ENCODE data around the gene SLC30A10. TPM values are rescaled to one million over a fixed set of nuclear protein-coding genes. Genes with fewer than 3 reads are reported as not detected.

SLC30A10 gene
- total RNA-seq, 1 experiment from 2014 or later, result 0.09 TPM

- no peak overlapping the region for H3K14ac ChIP-seq (ENCODE audit: insufficient read depth, low read length)
- no peak for DNase-seq
- H3K9me3 ChIP-seq (ENCODE audit: control insufficient read depth, low read depth, low read length), result no peaks in the 10 kb centered on the region
- no peak overlapping the region for H3K4me3 Mint-ChIP-seq
- H3K9ac ChIP-seq (ENCODE audit: extremely low read depth, insufficient read length, low read length), result no peak overlapping the region
- TF ChIP-seq, protein P1, sequence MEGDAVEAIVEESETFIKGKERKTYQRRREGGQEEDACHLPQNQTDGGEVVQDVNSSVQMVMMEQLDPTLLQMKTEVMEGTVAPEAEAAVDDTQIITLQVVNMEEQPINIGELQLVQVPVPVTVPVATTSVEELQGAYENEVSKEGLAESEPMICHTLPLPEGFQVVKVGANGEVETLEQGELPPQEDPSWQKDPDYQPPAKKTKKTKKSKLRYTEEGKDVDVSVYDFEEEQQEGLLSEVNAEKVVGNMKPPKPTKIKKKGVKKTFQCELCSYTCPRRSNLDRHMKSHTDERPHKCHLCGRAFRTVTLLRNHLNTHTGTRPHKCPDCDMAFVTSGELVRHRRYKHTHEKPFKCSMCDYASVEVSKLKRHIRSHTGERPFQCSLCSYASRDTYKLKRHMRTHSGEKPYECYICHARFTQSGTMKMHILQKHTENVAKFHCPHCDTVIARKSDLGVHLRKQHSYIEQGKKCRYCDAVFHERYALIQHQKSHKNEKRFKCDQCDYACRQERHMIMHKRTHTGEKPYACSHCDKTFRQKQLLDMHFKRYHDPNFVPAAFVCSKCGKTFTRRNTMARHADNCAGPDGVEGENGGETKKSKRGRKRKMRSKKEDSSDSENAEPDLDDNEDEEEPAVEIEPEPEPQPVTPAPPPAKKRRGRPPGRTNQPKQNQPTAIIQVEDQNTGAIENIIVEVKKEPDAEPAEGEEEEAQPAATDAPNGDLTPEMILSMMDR (conservative IDR thresholded peaks at IDR 0.05), result no peak
- no peak overlapping the region for H4K5ac ChIP-seq (ENCODE audit: insufficient read length, low read depth, low read length)
- no peak overlapping the region for H2BK5ac ChIP-seq (ENCODE audit: insufficient read length, low read length)
- H4K91ac ChIP-seq (ENCODE audit: insufficient read length, low read depth, low read length), result no peak overlapping the region
- no peak overlapping the region for H3K27ac Mint-ChIP-seq
- H2BK12ac ChIP-seq (ENCODE audit: insufficient read length, low read depth, low read length), result no peak overlapping the region
- no peak overlapping the region for H3T11ph ChIP-seq (ENCODE audit: low read length)
- H3K9me3 Mint-ChIP-seq, result no peaks in the 10 kb centered on the region
- H3K4ac ChIP-seq (ENCODE audit: low read depth, low read length), result no peak overlapping the region
- H3K56ac ChIP-seq (ENCODE audit: insufficient read length, low read depth, low read length), result no peak overlapping the region
- 0 out of 4 replicates have a peak, but pooled peaks cover 2% of the 10 kb centered on the region in 2 experiments for H3K4me1 Mint-ChIP-seq
- H3K23ac ChIP-seq (ENCODE audit: insufficient read length, low read depth, low read length), result no peak overlapping the region
- no peak overlapping the region for H2BK15ac ChIP-seq (ENCODE audit: low read depth, low read length)
- H2AK5ac ChIP-seq (ENCODE audit: insufficient read length, low read length), result no peak overlapping the region
- H3K27me3 ChIP-seq (ENCODE audit: insufficient read depth, low read length), result no peaks in the 10 kb centered on the region
- H4K20me1 ChIP-seq (ENCODE audit: control insufficient read depth, insufficient read depth, insufficient read length), result no peaks in the 10 kb centered on the region
- H3K23me2 ChIP-seq (ENCODE audit: insufficient read length, low read depth, low read length, poor library complexity, severe bottlenecking), result no peaks in the 10 kb centered on the region
- H2BK120ac ChIP-seq (ENCODE audit: low read depth, low read length, poor library complexity, severe bottlenecking), result no peak overlapping the region
- no peaks in the 10 kb centered on the region for H3K4me1 ChIP-seq (ENCODE audit: insufficient read depth, low read length)
- no CpG with 5 or more reads among the region's 10 CpGs for WGBS (ENCODE audit: extremely low coverage, insufficient read length, low lambda C conversion rate)
- H3K27me3 Mint-ChIP-seq (ENCODE audit: low read depth), result no peaks in the 10 kb centered on the region
- no peak overlapping the region for H3K4me2 ChIP-seq (ENCODE audit: insufficient read depth, insufficient read length, low read length)
- H2BK20ac ChIP-seq (ENCODE audit: low read depth, low read length, poor library complexity, severe bottlenecking), result no peak overlapping the region
- no peaks in the 10 kb centered on the region for H3K36me3 Mint-ChIP-seq (ENCODE audit: insufficient read depth in 1 of 3, low read depth in 3 of 3)
- no peak overlapping the region for H2AFZ ChIP-seq (ENCODE audit: low read length)
- no peaks in the 10 kb centered on the region for H3K79me1 ChIP-seq (ENCODE audit: insufficient read depth, low read depth, low read length, poor library complexity, severe bottlenecking)
- H3K27ac ChIP-seq (ENCODE audit: insufficient read length, low read depth, low read length), result no peak overlapping the region
- H3K18ac ChIP-seq (ENCODE audit: insufficient read length, low read depth, low read length), result no peak overlapping the region
- no peaks in the 10 kb centered on the region for H3K79me2 ChIP-seq (ENCODE audit: insufficient read depth, low read length)
- H4K8ac ChIP-seq (replicated peaks; ENCODE audit: insufficient read length, low read depth, low read length), result no peak overlapping the region
Observed at GRCh38 chr1:219917851-219918466, 10.4 kb downstream of the SLC30A10 start.
